ENCODE measurements around the gene P2RY14. TPM values are rescaled to one million over a fixed set of nuclear protein-coding genes. Genes with fewer than 3 reads are reported as not detected.

P2RY14 gene
- total RNA-seq = 1 to 10 TPM; 1.4 to 5.3 TPM
- long read RNA-seq, donor 1, partial matches to known transcripts = 0 of 2 reads
- long read RNA-seq, donor 1, other reads (novel, unspliced or antisense) = 1 of 2 reads
- long read RNA-seq, donor 2, partial matches to known transcripts = 0 of 1 reads
- long read RNA-seq, donor 2, other reads (novel, unspliced or antisense) = 1 of 1 reads

DNA sequence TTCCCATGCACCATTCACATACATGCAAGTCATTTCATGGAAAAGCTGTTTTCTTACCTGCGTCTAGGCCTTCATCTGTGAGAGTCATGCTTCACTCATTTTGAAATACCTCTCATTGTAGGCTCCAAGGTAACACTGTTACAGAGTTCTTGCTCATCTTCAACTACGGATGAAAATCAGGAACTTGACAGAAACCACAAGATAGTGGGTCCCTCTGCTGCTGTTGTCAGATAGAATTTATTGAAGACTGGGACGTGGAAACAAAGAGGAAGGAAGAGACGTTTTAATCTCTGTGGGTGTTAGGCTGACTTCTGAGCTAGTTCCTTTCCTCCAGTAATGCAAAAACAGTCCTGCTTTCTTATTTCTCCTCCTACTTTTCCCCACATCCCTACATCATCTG is at the start of gene P2RY14:
Gene P2RY14, minus strand, starts transcription at position 313 of the 400 bp plus-strand sequence. CDS start 64,226 bp downstream, outside the sequence.
- no peak for DNase-seq (ENCODE audit: low spot score)
- intact Hi-C loops (cut with DNase I) = loop anchor here in 1 of 2 donors (1.0 kb wide), 1 partner anchor 110 kb away; no protein-coding TSS in a partner anchor

DNA sequence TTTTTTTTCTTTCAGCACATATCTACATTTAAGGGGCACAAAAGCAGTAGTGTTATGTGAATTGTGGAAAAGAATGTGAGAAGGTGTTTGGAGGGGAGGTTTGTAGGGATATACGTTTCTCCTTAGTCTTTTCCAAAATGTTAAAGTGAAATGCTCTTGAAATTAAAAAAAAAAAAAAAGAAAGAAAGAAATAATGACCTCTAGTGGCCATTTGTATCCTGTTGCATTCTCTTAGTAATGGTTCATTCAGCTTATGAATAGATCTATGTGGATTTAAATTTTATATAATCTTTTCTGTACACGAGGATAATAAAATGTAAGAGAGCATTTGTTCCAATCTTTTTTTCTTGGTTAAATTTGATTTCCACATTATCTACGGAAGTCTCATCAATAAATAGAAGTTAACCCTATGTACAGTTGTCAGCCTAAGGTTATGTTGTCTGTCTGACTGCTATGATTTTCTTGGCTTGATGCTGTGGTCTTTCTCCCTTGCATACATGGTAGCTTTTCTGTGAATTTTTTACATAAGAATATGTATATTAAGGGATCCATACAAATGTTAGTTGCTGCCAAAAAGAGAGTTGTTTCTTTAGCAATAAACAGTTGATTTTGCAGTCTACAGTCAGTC is 49.3 kb upstream of the P2RY14 start:
- no peak for DNase-seq (ENCODE audit: low spot score)
- intact Hi-C loops (cut with DNase I) = no loop called here

- no peak for DNase-seq (ENCODE audit: low spot score)
- intact Hi-C loops (cut with DNase I) = no loop called here
Measured at GRCh38 chr3:151322511-151322910, 44.2 kb upstream of the P2RY14 start.

- intact Hi-C loops (cut with DNase I) = no loop called here
- no peak for DNase-seq (ENCODE audit: low spot score)
Measured at GRCh38 chr3:151321526-151321925, 43.2 kb upstream of the P2RY14 start.

GRCh38 chr3:151320131-151320530 is 41.8 kb upstream of the P2RY14 start:
- intact Hi-C loops (cut with DNase I) = no loop called here
- DNase-seq (ENCODE audit: low spot score) = no peak

- intact Hi-C loops (cut with DNase I) = no loop called here
- no peak for DNase-seq (ENCODE audit: low spot score)
Measured at GRCh38 chr3:151319628-151320027, 41.3 kb upstream of the P2RY14 start.

DNA sequence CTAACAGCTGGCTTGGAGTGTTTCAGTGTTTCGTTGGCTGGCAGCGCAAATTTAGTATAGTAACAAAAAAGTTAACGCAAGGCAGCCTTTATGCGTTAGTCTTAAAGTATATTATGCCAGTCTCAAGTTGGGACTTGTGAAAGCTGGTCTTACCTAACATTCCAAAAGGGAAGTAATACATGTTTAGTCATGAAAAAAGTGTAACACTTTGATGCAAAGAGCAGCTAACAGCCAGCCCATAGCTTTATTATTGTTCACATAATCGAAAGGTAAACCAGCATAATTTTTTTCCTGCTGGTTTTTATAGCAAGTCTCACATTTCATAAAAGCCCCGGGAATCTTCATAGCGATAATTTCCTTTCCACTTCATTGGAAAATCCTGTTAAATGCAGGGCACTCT is 40.6 kb upstream of the P2RY14 start:
- DNase-seq (ENCODE audit: low spot score) = no peak
- intact Hi-C loops (cut with DNase I) = no loop called here

GRCh38 chr3:151318313-151318712 is 40.0 kb upstream of the P2RY14 start:
- intact Hi-C loops (cut with DNase I) = no loop called here

DNA sequence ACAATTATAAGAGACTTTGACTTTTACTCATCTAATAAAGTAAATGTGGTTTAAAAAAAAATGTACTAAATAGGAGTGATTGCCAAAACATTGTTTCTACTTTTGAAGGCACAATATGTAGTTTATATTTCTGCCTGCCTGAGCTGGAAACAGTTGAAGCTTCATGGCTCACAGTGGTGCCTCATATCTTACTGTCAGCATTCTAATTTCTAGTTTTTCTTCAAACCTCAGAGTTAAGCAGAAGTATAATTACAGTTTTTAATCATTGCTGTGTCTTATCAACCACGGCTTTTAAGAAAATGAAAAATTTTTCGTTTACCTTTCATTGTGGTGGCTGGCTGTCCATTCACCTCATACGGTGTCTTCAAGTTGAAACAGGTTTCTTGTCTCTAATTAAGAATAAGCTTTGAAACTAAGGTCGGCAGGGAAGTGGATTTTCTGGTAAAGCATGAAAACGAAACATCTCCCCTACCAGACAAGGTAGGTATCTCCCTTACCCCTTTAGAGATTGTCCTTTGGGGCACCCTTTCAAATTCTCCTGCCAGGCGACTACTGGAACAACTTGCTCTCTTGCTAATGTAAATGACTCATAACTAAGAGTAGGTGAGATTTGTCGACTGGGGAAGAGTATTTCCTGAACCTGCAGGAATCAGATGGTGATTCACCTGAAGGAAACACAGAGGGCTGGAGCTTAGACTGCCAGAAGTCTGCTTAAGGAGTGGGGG is 38.1 kb upstream of the P2RY14 start, which contains the start of gene GPR87:
Gene GPR87, minus strand, starts transcription at position 554 of the 725 bp plus-strand sequence. CDS start 16,720 bp downstream, outside the sequence.
- intact Hi-C loops (cut with DNase I) = no loop called here
- DNase-seq (ENCODE audit: low spot score) = no peak

More at GRCh38 chr3:151318313-151318712, 40.0 kb upstream of the P2RY14 start:
- DNase-seq (ENCODE audit: low spot score) = no peak

GRCh38 chr3:151315846-151316245 is 37.5 kb upstream of the P2RY14 start:
- DNase-seq (ENCODE audit: low spot score) = no peak
- intact Hi-C loops (cut with DNase I) = no loop called here

GRCh38 chr3:151315136-151315535 is 36.8 kb upstream of the P2RY14 start:
- intact Hi-C loops (cut with DNase I) = no loop called here
- no peak for DNase-seq (ENCODE audit: low spot score)

- DNase-seq (ENCODE audit: low spot score) = no peak
- intact Hi-C loops (cut with DNase I) = no loop called here
Measured at GRCh38 chr3:151314593-151314992, 36.3 kb upstream of the P2RY14 start.

- DNase-seq (ENCODE audit: low spot score) = no peak
- intact Hi-C loops (cut with DNase I) = no loop called here
Measured at GRCh38 chr3:151314137-151314536, 35.8 kb upstream of the P2RY14 start.

GRCh38 chr3:151312972-151313371 is 34.6 kb upstream of the P2RY14 start:
- DNase-seq (ENCODE audit: low spot score) = no peak
- intact Hi-C loops (cut with DNase I) = no loop called here

GRCh38 chr3:151309566-151309965 is 31.2 kb upstream of the P2RY14 start:
- intact Hi-C loops (cut with DNase I) = no loop called here
- no peak for DNase-seq (ENCODE audit: low spot score)

- no peak for DNase-seq (ENCODE audit: low spot score)
- intact Hi-C loops (cut with DNase I) = no loop called here
Measured at GRCh38 chr3:151307583-151308488, 29.5 kb upstream of the P2RY14 start.

- intact Hi-C loops (cut with DNase I) = no loop called here
- no peak for DNase-seq (ENCODE audit: low spot score)
Measured at GRCh38 chr3:151307131-151307530, 28.8 kb upstream of the P2RY14 start.

DNA sequence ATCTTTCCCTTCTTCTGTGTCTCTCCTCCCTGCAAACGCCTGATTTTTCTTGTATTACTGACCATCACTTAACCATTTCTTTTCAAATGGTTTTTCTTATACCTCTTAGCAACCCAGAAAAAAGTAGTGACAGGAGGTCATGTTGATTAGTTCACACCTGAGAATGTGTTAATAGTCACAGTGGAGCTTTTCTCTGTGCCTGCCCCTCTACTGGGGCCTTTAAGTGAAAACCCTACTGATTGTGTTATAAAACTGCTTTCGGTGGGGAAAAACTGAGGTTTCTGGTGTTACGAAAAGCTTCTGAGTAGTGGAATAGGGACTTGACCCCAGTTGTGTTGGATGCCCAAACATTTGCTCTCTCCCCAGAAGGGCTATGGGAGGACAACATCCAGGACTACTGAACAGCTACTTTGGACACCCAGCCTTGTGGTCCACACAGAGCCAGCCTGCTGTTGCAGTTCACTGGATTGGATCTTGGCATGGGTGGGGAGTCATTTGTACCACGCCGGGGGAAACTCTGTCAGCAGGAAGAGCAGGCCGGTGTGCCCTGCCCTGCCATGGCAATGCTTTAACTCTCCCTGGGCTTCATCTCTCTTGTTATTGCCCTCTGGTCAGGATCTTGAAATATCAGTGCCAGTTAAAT is 27.9 kb upstream of the P2RY14 start:
- no peak for DNase-seq (ENCODE audit: low spot score)
- intact Hi-C loops (cut with DNase I) = no loop called here

DNA sequence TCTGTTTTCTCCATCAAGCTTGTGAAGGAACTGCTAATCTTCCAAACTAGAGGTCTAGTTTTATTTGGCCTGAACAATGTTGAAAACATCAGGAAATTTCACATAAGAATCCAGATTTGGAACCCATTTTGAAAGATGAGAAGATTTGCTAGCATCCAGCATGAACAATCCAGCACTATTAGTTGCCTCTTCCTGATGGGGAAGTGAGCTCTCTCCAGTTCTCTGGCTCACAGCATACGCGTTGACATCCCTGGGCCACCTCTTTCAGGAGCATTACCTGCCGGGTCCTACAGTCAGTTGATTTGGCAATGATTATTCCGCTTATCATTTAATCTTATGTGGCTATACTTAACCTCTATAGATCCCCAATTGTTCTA is 27.4 kb upstream of the P2RY14 start:
- no peak for DNase-seq (ENCODE audit: low spot score)

More for the DNA sequence above, 27.4 kb upstream of the P2RY14 start:
- intact Hi-C loops (cut with DNase I) = no loop called here

Measured in posterior vena cava (tissue), 2 donors.